Lower leg skin (tissue), 3 donors: ENCODE measurements around the gene ARID3B.

Experiments used
- POLR2A ChIP-seq, 2 donors: fragments of 450-650 bp; IDR thresholded peaks; one replicate each; pipeline ENCODE4 v1.6.1; 2016 to 2017; ENCODE audit warnings: antibody characterized with exemption in 2 of 2, mild to moderate bottlenecking in 1 of 2, moderate library complexity in 1 of 2
- TF ChIP-seq, protein P1 (sequence below), 3 donors: fragments of 450-650 bp; IDR thresholded peaks; one replicate each; pipeline ENCODE4 v1.5.1; 2016; ENCODE audit warnings: antibody characterized with exemption in 3 of 3, mild to moderate bottlenecking in 3 of 3, moderate library complexity in 2 of 3

DNA sequence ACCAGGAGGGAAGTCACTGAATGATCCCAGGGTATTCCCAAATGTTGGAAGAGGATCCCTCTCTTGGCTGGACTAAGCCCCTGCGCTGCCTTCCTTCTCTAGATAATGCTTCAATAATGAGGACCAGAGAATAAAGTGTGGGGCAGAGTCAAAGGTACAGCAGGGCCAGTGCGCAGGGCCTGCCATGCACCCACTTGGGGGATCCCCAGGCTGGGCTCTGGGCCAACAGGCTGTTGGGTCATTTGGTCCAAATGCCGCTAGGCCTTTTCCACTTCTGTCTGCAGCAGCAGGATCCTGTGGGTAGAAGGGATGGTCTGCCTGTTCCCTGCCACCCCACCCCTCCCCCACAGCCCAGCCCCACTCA lies 68.9 kb downstream of the ARID3B start:
- no peak for TF ChIP-seq POLR2A (IDR thresholded peaks at IDR 0.05)
- TF ChIP-seq, protein P1, sequence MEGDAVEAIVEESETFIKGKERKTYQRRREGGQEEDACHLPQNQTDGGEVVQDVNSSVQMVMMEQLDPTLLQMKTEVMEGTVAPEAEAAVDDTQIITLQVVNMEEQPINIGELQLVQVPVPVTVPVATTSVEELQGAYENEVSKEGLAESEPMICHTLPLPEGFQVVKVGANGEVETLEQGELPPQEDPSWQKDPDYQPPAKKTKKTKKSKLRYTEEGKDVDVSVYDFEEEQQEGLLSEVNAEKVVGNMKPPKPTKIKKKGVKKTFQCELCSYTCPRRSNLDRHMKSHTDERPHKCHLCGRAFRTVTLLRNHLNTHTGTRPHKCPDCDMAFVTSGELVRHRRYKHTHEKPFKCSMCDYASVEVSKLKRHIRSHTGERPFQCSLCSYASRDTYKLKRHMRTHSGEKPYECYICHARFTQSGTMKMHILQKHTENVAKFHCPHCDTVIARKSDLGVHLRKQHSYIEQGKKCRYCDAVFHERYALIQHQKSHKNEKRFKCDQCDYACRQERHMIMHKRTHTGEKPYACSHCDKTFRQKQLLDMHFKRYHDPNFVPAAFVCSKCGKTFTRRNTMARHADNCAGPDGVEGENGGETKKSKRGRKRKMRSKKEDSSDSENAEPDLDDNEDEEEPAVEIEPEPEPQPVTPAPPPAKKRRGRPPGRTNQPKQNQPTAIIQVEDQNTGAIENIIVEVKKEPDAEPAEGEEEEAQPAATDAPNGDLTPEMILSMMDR (IDR thresholded peaks at IDR 0.05), result no peak
